ENCODE results near the gene UCP3. TPM values are rescaled to one million over a fixed set of nuclear protein-coding genes. Genes with fewer than 3 reads are reported as not detected.

UCP3 gene
- total RNA-seq, 3 donors from 2014 or later, result 1.6 to 5.9 (median 1.8) TPM

DNA sequence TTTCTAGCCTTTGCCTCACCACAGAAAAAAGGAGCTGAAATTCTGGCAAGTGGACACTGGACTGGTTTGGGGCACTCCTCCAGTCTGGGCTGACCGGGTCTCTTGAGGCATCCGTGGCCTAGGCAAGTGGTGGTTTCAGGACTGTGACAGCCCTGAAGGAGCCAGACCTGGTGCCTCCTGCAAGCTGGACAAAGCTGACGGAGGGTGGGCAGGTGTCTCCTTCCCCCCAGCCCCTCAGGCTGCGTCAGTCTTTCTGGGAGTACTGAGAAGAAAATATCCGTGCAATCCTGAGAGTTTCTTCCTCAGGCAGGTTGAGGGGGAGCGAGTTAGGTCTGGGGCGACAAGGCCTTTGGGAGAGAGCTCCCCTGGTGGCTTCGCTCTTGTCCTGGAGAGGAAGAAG lies 4.3 kb upstream of the UCP3 start:
- Histone ChIP-seq H3K27me3 (no peaks in the 10 kb centered on the region), H3K36me3 (no peaks in the 10 kb centered on the region), H3K4me3 (no peak overlapping the region), H3K9me3 (no peaks in the 10 kb centered on the region), H3K4me1 (peaks cover 3 to 5% of the 10 kb centered on the region in 2 donors), H3K27ac (no peak overlapping the region)
- no peak for TF ChIP-seq POLR2A (IDR thresholded peaks at IDR 0.05)
- no peak for TF ChIP-seq POLR2AphosphoS5 (IDR thresholded peaks at IDR 0.05)
- TF ChIP-seq, protein P1, sequence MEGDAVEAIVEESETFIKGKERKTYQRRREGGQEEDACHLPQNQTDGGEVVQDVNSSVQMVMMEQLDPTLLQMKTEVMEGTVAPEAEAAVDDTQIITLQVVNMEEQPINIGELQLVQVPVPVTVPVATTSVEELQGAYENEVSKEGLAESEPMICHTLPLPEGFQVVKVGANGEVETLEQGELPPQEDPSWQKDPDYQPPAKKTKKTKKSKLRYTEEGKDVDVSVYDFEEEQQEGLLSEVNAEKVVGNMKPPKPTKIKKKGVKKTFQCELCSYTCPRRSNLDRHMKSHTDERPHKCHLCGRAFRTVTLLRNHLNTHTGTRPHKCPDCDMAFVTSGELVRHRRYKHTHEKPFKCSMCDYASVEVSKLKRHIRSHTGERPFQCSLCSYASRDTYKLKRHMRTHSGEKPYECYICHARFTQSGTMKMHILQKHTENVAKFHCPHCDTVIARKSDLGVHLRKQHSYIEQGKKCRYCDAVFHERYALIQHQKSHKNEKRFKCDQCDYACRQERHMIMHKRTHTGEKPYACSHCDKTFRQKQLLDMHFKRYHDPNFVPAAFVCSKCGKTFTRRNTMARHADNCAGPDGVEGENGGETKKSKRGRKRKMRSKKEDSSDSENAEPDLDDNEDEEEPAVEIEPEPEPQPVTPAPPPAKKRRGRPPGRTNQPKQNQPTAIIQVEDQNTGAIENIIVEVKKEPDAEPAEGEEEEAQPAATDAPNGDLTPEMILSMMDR (IDR thresholded peaks at IDR 0.05), result no peak
- DNase-seq (ENCODE audit: low spot score in 2 of 2), result no peak
- intact Hi-C loops (cut with DNase I; ENCODE audit: low total_unique reads), result no loop called here

DNA sequence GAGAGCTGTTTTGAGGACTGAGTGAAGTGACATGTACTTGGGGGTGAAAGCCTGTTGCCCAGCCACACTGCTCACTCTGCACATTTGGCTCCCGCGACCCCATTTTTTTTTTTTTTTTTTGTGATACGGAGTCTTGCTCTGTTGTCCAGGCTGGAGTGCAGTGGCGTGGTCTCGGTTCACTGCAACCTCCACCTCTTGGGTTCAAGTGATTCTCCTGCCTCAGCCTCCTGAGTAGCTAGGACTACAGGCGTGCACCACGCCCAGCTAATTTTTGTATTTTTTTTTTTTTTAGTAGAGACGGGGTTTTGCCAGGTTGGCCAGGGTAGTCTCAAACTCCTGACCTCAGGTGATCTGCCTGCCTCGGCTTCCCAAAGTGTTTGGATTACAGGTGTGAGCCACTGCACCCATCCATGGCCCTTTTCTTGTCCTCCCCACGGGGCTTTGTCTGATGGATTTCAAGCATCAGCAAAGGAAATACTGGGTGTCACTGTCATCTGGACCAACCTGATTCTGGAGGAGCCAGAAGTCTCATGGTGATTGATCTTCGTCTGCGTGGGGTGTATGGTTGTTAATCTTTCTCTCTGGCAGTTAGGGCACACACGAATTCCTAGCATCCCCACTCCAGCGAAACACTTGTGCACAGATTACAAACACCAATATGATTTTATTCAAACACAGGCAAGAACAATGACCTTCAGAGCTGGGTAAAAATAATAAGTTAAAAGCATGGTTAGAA lies 3.4 kb upstream of the UCP3 start:
- no peak overlapping the region for H3K4me3 ChIP-seq
- no peak overlapping the region for H3K27ac ChIP-seq
- H3K9me3 ChIP-seq, result no peaks in the 10 kb centered on the region
- no peaks in the 10 kb centered on the region for H3K4me1 ChIP-seq
- TF ChIP-seq POLR2A (IDR thresholded peaks at IDR 0.05), result no peak
- TF ChIP-seq POLR2AphosphoS5 (IDR thresholded peaks at IDR 0.05), result no peak
- TF ChIP-seq, protein P1 (IDR thresholded peaks at IDR 0.05), result no peak
- intact Hi-C loops (cut with DNase I; ENCODE audit: low total_unique reads), result no loop called here
- H3K27me3 ChIP-seq, result no peaks in the 10 kb centered on the region
- H3K36me3 ChIP-seq, result no peaks in the 10 kb centered on the region
- no peak for DNase-seq (ENCODE audit: low spot score in 2 of 2)

DNA sequence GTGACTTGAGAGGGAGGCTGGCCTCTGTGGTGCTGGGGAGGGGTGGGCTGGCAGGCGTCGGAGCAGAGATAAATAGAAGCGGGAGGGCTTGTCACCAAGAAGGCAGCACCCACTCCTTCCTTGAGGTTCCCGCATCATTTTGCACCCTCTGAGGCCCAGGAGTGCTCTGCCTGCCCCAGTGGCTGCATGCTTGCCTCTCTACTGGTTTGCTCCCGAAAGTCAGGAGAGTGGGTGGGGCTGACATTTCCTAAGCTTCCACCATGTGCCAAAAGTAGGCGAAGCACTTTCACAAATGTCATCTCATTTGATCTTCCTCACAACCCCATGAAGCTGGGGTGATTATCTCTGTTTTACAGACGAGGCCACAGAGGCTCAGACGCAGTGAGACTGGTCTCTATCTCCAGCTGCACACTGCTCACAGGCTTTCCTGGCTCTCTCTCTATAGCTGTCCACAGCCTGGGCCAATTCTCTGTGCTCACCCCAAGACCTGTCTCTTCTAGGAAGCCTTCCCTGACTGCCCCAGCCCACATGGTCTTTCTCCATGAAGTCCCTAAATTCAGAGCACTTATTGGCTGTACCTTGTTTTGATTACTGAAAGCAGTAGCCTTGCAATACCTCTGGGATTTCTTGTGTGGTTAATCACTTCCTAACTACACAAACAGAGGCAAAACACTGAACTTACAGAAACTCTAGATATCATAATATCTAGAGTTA lies 2.6 kb upstream of the UCP3 start:
- Histone ChIP-seq H3K4me3 (no peak overlapping the region), H3K36me3 (no peaks in the 10 kb centered on the region), H3K27ac (no peak overlapping the region), H3K9me3 (no peaks in the 10 kb centered on the region), H3K4me1 (no peaks in the 10 kb centered on the region), H3K27me3 (no peaks in the 10 kb centered on the region)
- intact Hi-C loops (cut with DNase I; ENCODE audit: low total_unique reads), result no loop called here
- DNase-seq (ENCODE audit: low spot score in 2 of 2), result no peak
- TF ChIP-seq POLR2A (IDR thresholded peaks at IDR 0.05) (no peak), POLR2AphosphoS5 (IDR thresholded peaks at IDR 0.05) (no peak)
- TF ChIP-seq, protein P1 (IDR thresholded peaks at IDR 0.05), result no peak

DNA sequence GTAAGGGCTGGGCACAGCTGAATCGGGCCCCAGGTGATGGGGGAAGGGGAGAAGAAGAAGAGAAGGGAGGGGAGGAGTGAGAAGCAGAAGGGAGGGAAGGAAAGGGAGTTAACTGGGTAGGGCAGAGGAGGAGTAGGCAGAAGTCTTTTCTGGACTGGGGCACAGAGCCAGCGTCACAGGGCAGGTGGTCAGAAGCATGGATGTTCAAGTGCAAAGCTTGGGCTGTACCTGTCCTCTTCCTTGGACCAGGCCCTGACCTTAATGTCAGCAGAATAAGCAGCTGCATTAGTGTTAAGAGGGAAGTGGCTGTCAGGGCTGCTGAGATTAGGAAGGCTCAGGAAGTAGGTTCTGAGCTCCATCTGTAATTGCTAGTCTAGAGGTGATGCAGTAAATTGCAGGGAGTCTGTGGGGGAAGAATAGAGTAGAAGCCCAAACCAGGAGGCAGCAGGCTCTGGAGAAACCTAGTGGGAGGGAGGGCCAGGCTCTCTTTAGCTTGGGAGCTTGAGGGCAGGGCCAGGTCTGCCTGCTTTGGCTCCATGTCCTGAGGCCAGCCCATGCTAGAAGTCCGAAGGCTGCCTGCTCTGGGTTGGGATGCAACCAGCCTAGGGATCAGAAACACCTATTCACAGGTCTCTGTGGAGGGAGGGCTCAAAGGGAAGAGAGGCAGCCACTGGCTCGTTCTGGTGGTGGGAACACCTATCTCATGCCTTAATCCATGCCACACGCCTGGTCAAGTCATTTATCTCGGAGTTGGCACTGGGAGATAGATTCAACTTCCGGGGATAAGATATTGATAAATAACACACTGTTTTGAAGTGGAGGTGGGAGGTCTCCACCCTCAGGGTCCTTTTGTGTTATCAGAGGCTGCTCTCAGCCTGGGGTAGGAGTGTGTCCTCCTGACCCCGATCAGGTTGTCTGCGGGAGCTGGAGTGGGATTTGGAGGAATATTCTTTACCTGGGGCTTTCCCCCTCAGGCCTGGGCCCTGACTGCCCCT lies 1.7 kb upstream of the UCP3 start:
- DNase-seq (ENCODE audit: low spot score in 2 of 2), result no peak
- Histone ChIP-seq H3K27me3 (no peaks in the 10 kb centered on the region), H3K9me3 (no peaks in the 10 kb centered on the region), H3K4me3 (no peak overlapping the region), H3K36me3 (no peaks in the 10 kb centered on the region), H3K27ac (no peak overlapping the region), H3K4me1 (no peaks in the 10 kb centered on the region)
- TF ChIP-seq, protein P1 (IDR thresholded peaks at IDR 0.05), result no peak
- TF ChIP-seq POLR2A (IDR thresholded peaks at IDR 0.05), result no peak
- no peak for TF ChIP-seq POLR2AphosphoS5 (IDR thresholded peaks at IDR 0.05)
- intact Hi-C loops (cut with DNase I; ENCODE audit: low total_unique reads), result no loop called here

Data from breast epithelium (tissue), 4 donors.